Upper lobe of right lung (tissue), 1 donor: Measurements from ENCODE around the gene ATAD3B. TPM values are rescaled to one million over a fixed set of nuclear protein-coding genes. Genes with fewer than 3 reads are reported as not detected.
"Not testable (repeated sequence)": the region's sequence is repeated elsewhere in the genome, so short reads cannot be mapped to it uniquely, and the experiment has no call there.

Experiments used
- ATAC-seq: fragments of 200-7000 bp; cut with Tn5 transposase; one replicate; pipeline ENCODE4 v1.9.1; 2020; ENCODE audit warnings: mild to moderate bottlenecking, moderate library complexity
- DNase-seq: peaks from one replicate; pipeline ENCODE4 v3.0.0-alpha.2; 2020
- H3K27ac ChIP-seq: fragments of 200-600 bp; one replicate; pipeline ENCODE4 v1.8.0; 2022
- H3K27me3 ChIP-seq: fragments of 200-600 bp; one replicate; pipeline ENCODE4 v1.8.0; 2022; ENCODE audit warnings: mild to moderate bottlenecking
- H3K36me3 ChIP-seq: fragments of 200-600 bp; one replicate; pipeline ENCODE4 v1.8.0; 2022
- H3K4me1 ChIP-seq: fragments of 200-600 bp; one replicate; pipeline ENCODE4 v1.8.0; 2022
- H3K4me3 ChIP-seq: fragments of 200-600 bp; one replicate; pipeline ENCODE4 v1.8.0; 2022; ENCODE audit warnings: mild to moderate bottlenecking
- H3K9me3 ChIP-seq: fragments of 200-600 bp; one replicate; pipeline ENCODE4 v1.8.0; 2022
- CTCF ChIP-seq: fragments of 200-600 bp; IDR thresholded peaks from one replicate; pipeline ENCODE4 v1.8.0; 2022; ENCODE audit warnings: antibody characterized with exemption
- intact Hi-C: fragments of 100-400 bp; cut with DNase I; formaldehyde crosslinking; loops from one replicate; pipeline ENCODE4 v1.11.0; 2022
- total RNA-seq: library from RNA; stranded (reverse); fragmentation: NEBNext Ultra II Directional; extraction: Animal tissue kit (Norgen Biotek cat#: 25700); gene quantifications from one replicate; pipeline ENCODE4 v1.2.1, GENCODE V29; 2021
- donor health status: DM: no; HTN: yes; CAD: no; lungs with severe emphysema.

The ATAD3B gene
- total RNA-seq, 1 donor from 2014 or later, result 24.3 TPM

- no peak for DNase-seq
- Histone ChIP-seq H3K27me3 (no peaks in the 10 kb centered on the region), H3K36me3 (no peaks in the 10 kb centered on the region), H3K4me3 (no peak overlapping the region), H3K4me1 (peaks cover 40% of the 10 kb centered on the region), H3K9me3 (no peaks in the 10 kb centered on the region), H3K27ac (no peak overlapping the region)
- intact Hi-C loops, result no loop called here
- no peak for ATAC-seq
- no peak for TF ChIP-seq CTCF
Observed at GRCh38 chr1:1428174-1428573, 43.4 kb upstream of the ATAD3B start.

- H3K4me1 ChIP-seq, result peaks cover 48% of the 10 kb centered on the region
- H3K27me3 ChIP-seq, H3K36me3 ChIP-seq, intact Hi-C loops, H3K27ac ChIP-seq, H3K9me3 ChIP-seq, ATAC-seq, H3K4me3 ChIP-seq, DNase-seq: not testable (repeated sequence)
Observed at GRCh38 chr1:1428967-1429366, 42.6 kb upstream of the ATAD3B start.

GRCh38 chr1:1429671-1430073 lies 41.9 kb upstream of the ATAD3B start:
- DNase-seq (no peak), ATAC-seq (no peak)
- Histone ChIP-seq H3K9me3 (no peaks in the 10 kb centered on the region), H3K36me3 (no peaks in the 10 kb centered on the region), H3K4me3 (no peak overlapping the region), H3K27ac (peak overlapping the region; percentile 91), H3K4me1 (peaks cover 55% of the 10 kb centered on the region), H3K27me3 (no peaks in the 10 kb centered on the region)
- intact Hi-C loops, result no loop called here
- no peak for TF ChIP-seq CTCF

- DNase-seq, result peak; percentile 84
- intact Hi-C loops, result no loop called here
- Histone ChIP-seq H3K27me3 (no peaks in the 10 kb centered on the region), H3K4me1 (peaks cover 62% of the 10 kb centered on the region), H3K4me3 (no peak overlapping the region), H3K9me3 (no peaks in the 10 kb centered on the region), H3K27ac (peak overlapping the region; percentile 91), H3K36me3 (no peaks in the 10 kb centered on the region)
- peak; percentile 8 for ATAC-seq
- peak; percentile 37 for TF ChIP-seq CTCF
Observed at GRCh38 chr1:1430114-1430982, 41.2 kb upstream of the ATAD3B start.

- Histone ChIP-seq H3K36me3 (no peaks in the 10 kb centered on the region), H3K4me3 (no peak overlapping the region), H3K27ac (peak overlapping the region; percentile 91), H3K4me1 (peaks cover 64% of the 10 kb centered on the region), H3K27me3 (no peaks in the 10 kb centered on the region), H3K9me3 (no peaks in the 10 kb centered on the region)
- TF ChIP-seq CTCF, result no peak
- ATAC-seq (no peak), DNase-seq (peak; percentile 61)
- intact Hi-C loops, result no loop called here
Observed at GRCh38 chr1:1430992-1431844, 40.3 kb upstream of the ATAD3B start.

- intact Hi-C loops, result no loop called here
- H3K4me1 ChIP-seq, result peaks cover 66% of the 10 kb centered on the region
- peak overlapping the region; percentile 91 for H3K27ac ChIP-seq
- no peaks in the 10 kb centered on the region for H3K9me3 ChIP-seq
- H3K27me3 ChIP-seq, result no peaks in the 10 kb centered on the region
- no peak overlapping the region for H3K4me3 ChIP-seq
- peak; percentile 52 for ATAC-seq
- no peaks in the 10 kb centered on the region for H3K36me3 ChIP-seq
- TF ChIP-seq CTCF, result no peak
- peak; percentile 90 for DNase-seq
Observed at GRCh38 chr1:1431845-1432273, 39.7 kb upstream of the ATAD3B start.
